BJ (cell line): Measurements from ENCODE around the gene ZFYVE21. TPM values are rescaled to one million over a fixed set of nuclear protein-coding genes. Genes with fewer than 3 reads are reported as not detected.

Source experiments
- CTCF ChIA-PET: fragments of 350-600 bp; formaldehyde crosslinking; extraction: SDS; loops from one replicate; lab custom pipeline; 2021; ENCODE audit warnings: antibody characterized with exemption, inconsistent platforms; lab: Yijun Ruan, JAX
- POLR2A ChIA-PET: fragments of 300-600 bp; sonication (Branson Sonifier 250); formaldehyde crosslinking; extraction: SDS; loops from one replicate; lab custom pipeline; 2021; ENCODE audit warnings: antibody characterized with exemption; lab: Charles Lee
- DNase-seq: peaks from one replicate; pipeline ENCODE4 v3.0.0-alpha.2; 2011; ENCODE audit warnings: low read depth
- H3K27me3 ChIP-seq: 2 replicates; pipeline ENCODE4 v1.6.0; 2011; ENCODE audit warnings: low read length; ENCODE audit not compliant: control insufficient read depth, insufficient read depth
- H3K36me3 ChIP-seq: 2 replicates; pipeline ENCODE4 v1.5.1; 2011; ENCODE audit warnings: low read length; ENCODE audit not compliant: control insufficient read depth, insufficient read depth
- H3K4me3 ChIP-seq: 2 replicates; pipeline ENCODE4 v1.5.1; 2011; ENCODE audit warnings: low read depth, mild to moderate bottlenecking, control low read depth, low read length
- CTCF ChIP-seq: IDR thresholded peaks from 2 replicates; pipeline ENCODE4 v1.5.1; 2011; ENCODE audit warnings: low read depth, mild to moderate bottlenecking, control low read depth, inconsistent platforms, low read length, moderate library complexity; ENCODE audit not compliant: insufficient read depth
- polyA plus RNA-seq: library from polyadenylated mRNA; depleted of rRNA; stranded (reverse); fragments of >200 nt; gene quantifications from 2 replicates; pipeline ENCODE4 v1.2.3, GENCODE V29; 2011

The ZFYVE21 gene
- polyA plus RNA-seq, 1 experiment: 84.0 TPM

GRCh38 chr14:103749860-103750259 is 34.2 kb downstream of the ZFYVE21 start:
- no peak for TF ChIP-seq CTCF
- no peaks in the 10 kb centered on the region for H3K27me3 ChIP-seq
- ChIA-PET CTCF (no interaction called here), POLR2A (no interaction called here)
- no peak for DNase-seq
- H3K36me3 ChIP-seq: peaks cover 1% of the 10 kb centered on the region; the same call in 1 of the 2 replicates
- no peak overlapping the region for H3K4me3 ChIP-seq

GRCh38 chr14:103753774-103754173 is 38.2 kb downstream of the ZFYVE21 start:
- no peaks in the 10 kb centered on the region for H3K27me3 ChIP-seq
- H3K4me3 ChIP-seq: no peak overlapping the region
- no peak for TF ChIP-seq CTCF
- ChIA-PET POLR2A (no interaction called here), CTCF (no interaction called here)
- DNase-seq: no peak
- no peaks in the 10 kb centered on the region for H3K36me3 ChIP-seq

- H3K4me3 ChIP-seq: no peak overlapping the region
Observed at GRCh38 chr14:103755060-103755459, 39.5 kb downstream of the ZFYVE21 start.

GRCh38 chr14:103758059-103758776 is 42.6 kb downstream of the ZFYVE21 start:
- ChIA-PET POLR2A (no interaction called here), CTCF (interaction anchor here (0.6 kb wide), 3 partner anchors 10 to 53 kb away, joined by 3 read pairs; no protein-coding TSS in a partner anchor)

More at GRCh38 chr14:103755060-103755459, 39.5 kb downstream of the ZFYVE21 start:
- TF ChIP-seq CTCF: no peak
- POLR2A ChIA-PET: no interaction called here
- H3K36me3 ChIP-seq: no peaks in the 10 kb centered on the region
- CTCF ChIA-PET: no interaction called here
- H3K27me3 ChIP-seq: no peaks in the 10 kb centered on the region
- DNase-seq: no peak

GRCh38 chr14:103762036-103762435 is 46.4 kb downstream of the ZFYVE21 start:
- no peak overlapping the region for H3K4me3 ChIP-seq
- ChIA-PET CTCF (no interaction called here), POLR2A (no interaction called here)
- H3K36me3 ChIP-seq: no peaks in the 10 kb centered on the region; the same call in 1 of the 2 replicates
- TF ChIP-seq CTCF: no peak
- no peak for DNase-seq
- H3K27me3 ChIP-seq: no peaks in the 10 kb centered on the region

More at GRCh38 chr14:103758059-103758776, 42.6 kb downstream of the ZFYVE21 start:
- Histone ChIP-seq H3K36me3 (no peaks in the 10 kb centered on the region), H3K4me3 (no peak overlapping the region), H3K27me3 (no peaks in the 10 kb centered on the region)
- TF ChIP-seq CTCF: no peak
- DNase-seq: no peak
